Skin epidermis (tissue), 12 donors: ENCODE data around the gene PCP4L1.
A peak's percentile ranks its signal among the peaks of the same experiment; 100 is the strongest.

Source experiments
- H3K27ac ChIP-seq, 21 experiments: fragments of 200-600 bp; sonication (generic) in 11 of 21; one replicate each; pipeline ENCODE4 v1.5.0; 2020; ENCODE audit warnings: mild to moderate bottlenecking in 3 of 21, inconsistent platforms in 2 of 21, moderate library complexity in 2 of 21
- H3K4me3 ChIP-seq, 7 experiments: fragments of 200-600 bp; sonication (generic) in 2 of 7; one replicate each; pipeline ENCODE4 v1.5.0; 2020; ENCODE audit warnings: inconsistent platforms in 2 of 7, mild to moderate bottlenecking in 2 of 7, moderate library complexity in 1 of 7

The PCP4L1 gene

DNA sequence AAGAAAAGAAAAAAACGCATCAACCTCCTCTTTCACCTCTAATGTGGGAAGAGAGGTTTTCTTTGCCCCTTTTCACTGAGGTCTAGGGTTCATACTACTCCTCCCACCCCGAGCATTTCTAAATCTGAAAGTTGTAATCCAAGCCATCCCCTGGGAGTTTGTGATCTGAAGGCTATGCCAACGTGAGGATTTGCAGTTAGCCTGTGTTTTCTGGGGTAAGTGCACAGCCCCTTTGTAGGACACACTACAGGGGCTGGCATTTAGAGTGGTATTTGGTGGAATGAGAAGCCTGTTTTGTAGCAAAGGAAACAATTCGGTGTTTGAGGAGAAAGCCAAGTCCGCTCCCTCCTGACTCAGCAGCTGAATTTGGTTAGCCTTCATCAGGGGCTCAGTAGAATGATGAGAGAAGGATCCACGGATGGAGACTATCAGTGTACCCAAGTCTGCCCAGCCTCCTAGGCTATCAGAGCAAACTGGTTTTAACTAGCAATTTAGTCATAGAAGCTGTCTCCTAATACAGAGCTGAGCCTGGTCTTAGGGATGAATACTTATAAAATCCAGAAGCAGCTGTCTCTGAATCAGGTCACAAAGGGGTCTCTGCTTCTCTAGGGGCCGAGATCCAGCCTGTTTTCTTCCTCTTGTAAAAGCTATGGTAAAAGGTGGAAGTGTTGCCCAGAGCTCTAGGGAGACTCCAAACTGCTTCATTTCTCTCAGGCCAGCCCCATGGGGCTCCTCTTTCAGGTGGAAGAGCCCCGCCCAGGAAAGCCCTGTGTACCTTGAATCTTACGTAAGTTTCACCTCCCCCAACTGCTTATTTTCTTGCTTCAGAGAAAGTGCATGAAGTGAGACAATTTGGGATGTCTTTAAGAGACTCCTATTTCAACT lies 2.1 kb downstream of the PCP4L1 start:
- Histone ChIP-seq H3K4me3 (no peak overlapping the region), H3K27ac (no peak overlapping the region)

DNA sequence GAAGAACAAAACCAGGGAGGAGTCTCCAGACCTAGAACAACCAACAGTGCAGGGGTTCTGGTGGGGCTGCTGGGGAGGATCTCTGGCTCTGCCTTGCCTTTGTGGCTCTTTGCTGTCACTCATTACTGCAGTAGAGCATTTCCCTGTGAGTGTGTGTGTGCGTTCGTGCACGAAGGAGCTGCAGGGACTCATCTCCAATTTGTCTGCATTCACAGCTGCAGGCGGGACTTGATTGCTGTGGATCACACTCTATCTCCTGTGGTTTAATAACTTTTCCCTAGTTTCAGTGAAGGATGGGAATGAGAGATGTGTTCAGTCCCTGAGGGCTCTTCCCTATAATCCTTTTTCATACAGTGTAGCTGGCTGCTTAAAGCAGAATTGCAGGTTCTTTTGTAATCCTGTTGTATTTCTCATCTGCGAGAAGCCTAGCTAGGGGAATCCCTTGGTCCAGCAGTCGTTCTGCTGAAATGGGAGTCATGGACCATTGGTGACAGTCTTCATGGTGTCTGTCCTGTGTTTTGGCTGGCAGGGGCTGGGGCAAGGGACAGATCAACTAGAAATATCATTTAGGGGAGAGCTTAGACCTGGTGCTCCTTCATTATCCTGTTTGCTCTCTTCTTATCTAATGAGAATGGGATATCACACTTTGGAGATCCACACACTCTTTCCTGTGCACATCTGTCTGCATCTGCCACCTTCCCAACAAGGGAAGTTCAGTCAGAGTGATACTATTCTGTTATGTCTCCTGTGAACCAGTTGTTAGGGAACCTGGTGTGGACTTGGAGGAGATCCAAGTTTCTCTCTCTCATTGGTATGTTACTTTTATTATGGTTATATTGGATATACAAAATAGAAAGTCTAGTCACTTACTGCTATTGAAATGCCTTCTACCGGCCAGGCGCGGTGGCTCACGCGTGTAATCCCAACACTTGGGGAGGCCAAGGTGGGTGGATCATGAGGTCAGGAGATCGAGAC lies 3.0 kb downstream of the PCP4L1 start:
- Histone ChIP-seq H3K4me3 (no peak overlapping the region), H3K27ac (no peak overlapping the region)

DNA sequence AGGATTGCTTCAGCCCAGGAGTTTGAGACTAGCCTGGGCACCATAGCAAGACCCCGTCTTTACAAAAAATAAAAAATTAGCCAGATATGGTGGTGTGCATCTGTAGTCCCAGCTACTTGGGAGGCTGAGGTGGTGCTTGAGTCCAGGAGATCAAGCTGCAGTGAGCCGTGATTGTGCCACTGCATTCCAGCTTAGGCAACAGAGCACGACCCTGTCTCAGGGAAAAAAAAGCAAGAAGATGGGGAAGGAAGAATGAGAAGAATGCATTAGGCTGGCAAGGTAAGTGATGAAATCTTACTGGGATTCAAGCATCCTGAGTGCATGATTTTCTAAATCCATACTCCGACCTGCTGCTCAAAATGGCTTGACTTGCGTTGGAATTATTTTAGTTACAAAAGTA lies 6.8 kb downstream of the PCP4L1 start:
- Histone ChIP-seq H3K4me3 (no peak overlapping the region), H3K27ac (no peak overlapping the region)

DNA sequence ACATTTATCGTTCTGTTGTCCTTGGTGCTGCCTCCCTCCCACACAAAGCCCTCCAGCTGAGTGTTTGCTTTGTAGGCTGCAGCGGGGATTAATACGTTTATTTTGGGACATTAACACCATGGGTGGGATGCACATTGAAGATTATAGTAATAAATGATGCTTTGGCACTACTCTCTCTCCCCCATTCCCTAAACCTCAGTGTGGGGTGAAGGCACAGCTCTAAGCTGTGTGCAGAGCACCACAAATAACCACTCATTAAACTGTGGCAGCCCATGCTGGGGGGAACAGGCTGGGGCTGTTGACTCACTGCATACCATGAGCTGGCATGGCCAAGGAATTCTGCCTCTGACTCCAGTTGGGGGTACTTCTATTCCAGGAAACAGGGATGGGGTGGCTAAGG lies 7.7 kb downstream of the PCP4L1 start:
- Histone ChIP-seq H3K4me3 (no peak overlapping the region), H3K27ac (no peak overlapping the region)

DNA sequence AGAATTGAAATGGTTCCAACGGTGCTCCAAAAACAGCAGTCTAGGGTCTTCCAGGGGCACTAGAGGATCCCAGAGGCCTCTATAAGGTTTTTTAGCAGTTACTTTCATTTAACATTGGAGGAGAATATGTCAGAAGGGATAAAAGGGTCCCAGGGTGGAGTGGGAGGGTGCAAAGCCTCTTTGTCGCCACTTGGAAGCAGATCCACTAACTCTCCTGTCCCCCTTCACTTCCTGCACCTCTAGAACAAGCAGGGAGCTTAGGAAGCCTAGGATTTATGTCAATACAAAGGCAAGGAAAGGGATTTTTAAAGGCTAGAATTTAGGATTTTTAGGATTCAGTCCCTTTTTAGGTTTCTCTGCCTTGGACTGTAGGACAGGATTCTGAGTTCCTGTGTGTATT lies 8.3 kb downstream of the PCP4L1 start:
- no peak overlapping the region for H3K27ac ChIP-seq
- H3K4me3 ChIP-seq: no peak overlapping the region

DNA sequence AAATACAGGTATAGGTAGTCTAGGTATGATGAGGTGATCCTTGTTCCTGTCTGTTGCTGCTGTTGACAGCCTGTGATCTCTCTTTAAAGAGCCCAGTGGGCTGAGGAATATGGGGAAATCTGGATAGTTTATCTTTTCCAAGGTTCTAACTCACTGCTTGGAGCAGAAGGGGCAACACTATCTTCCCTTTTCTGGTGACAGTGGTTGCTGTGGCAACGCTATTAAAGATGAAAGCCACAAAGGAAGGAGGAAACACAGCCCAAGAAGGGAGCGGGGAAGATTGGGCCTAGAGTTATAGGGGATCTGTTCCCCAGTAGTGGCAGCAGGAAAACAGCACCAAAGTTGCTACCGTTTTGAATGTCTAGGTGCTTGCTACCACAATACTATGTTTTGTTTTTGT lies 8.8 kb downstream of the PCP4L1 start:
- H3K4me3 ChIP-seq: no peak overlapping the region
- no peak overlapping the region for H3K27ac ChIP-seq

DNA sequence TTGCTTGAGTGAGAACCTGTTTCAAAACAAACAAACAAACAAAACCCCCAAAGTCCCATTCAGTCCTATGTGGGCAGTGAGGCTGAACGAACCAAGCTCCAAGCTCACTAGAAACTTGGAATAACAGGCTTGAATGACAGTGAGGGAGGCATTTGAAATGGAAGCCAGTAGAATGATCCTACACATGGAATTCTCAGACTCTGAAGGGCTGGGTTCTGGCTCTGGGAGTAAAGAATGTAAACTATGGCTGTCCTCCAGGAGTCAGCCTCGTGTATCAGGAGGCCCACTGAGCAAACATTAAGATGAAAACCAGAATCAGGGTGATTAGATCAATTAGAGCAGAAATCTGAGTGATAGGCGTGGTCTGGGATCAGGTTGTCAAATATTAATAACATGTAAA lies 14.9 kb downstream of the PCP4L1 start:
- no peak overlapping the region for H3K4me3 ChIP-seq
- H3K27ac ChIP-seq: no peak overlapping the region

DNA sequence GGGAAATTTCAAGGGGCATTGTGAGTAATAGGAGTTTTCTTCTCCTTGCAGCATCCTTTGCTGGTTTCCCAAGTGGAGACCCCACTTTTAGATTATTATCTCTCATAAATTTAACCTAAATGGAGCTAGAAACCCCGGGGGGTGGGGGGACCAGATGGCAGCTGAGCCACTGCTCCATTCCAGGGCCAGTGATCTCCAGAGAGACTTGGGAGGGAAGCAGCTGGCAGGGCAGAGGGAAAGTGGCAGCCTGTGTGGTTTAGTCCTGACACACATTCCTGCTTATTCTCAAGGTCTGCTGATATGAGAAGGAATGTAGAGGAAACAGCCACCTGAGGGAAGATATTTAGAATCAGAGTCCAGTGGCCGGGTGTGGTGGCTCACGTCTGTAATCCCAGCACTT lies 16.3 kb downstream of the PCP4L1 start:
- Histone ChIP-seq H3K4me3 (no peak overlapping the region), H3K27ac (no peak overlapping the region)

DNA sequence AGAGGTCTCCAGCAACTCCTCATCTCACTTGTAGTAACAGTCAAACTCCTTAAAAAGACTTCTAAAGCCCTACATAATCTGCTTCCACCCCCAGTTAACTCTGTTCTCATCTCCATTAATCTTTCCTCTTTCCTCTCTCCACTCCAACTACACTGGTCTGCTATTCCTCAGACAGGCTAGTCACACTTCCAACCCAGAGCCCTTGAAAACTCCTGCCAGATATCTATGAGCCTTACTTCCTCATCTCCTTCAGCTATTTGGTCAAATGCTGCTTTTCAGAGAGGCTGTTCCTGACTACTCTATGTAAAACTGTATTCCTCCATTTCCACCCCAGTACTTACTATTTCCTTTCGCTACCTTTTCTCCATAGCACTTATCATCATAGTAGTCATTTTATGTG lies 24.4 kb downstream of the PCP4L1 start:
- Histone ChIP-seq H3K27ac (no peak overlapping the region), H3K4me3 (no peak overlapping the region)

DNA sequence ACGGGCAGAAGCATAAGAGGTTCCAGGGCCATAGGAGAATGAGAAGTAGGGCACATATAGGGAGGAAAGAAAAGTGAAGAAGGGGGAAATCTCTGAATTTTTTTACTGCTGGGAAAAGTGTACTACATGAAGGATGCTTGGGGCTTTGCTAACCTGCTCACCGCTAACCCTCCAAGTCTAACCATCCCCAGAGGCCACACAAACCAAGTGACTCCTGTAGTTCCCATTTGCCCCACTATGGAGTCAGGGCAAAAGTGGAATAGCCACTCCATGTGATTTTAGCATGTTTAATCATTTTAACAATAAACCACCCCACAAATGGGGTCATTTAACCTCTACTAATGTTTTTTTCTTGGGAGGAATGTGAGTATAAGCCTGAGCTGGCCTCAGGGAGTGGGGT lies 26.6 kb downstream of the PCP4L1 start:
- H3K27ac ChIP-seq: no peak overlapping the region
- no peak overlapping the region for H3K4me3 ChIP-seq

DNA sequence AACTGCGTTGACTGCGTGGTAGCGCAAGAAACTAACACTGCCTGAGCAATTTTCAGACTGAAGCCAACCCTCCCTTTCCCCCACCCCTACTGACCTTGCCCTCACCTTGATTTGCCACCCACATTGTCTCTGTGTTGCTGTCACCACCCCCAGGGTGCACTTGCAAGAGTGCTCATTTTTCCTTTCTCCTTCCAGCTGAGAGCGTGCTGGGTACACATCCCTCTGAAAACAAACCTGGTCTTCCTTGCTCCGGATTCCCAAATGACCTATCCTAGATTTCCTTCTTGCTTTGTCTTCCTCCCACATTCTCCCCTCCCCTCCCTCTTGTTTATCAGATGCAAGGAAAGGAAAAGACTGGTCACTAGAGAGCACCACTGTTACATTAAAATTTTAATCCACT lies 27.0 kb downstream of the PCP4L1 start:
- Histone ChIP-seq H3K27ac (no peak overlapping the region), H3K4me3 (no peak overlapping the region)

DNA sequence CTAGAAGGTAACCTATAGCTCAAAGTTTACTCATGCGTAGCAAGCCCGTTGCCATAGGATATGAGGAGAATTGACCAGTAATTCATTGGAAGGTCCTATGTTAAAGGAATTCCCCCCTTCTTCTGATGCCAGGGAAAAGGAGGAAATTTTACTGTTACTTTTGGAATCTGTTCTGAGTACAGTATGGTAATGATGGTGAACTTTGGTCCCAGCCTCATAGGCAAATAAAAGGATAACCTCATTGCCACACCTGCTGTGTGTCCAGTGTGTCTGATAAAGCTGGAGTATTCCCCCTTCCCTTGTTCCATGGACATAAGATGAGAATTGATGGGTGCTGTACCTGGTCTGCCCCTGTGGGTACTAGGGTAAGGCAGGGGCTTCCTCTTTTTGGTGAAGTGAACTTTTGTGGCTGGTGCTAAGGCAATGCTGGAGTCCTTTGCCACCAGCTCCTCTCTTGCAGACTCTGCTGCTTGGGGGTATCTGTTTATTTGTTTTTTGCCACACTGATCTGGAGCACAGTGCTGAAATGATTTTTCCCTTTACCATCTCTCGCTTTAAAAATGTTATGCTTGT lies 29.0 kb downstream of the PCP4L1 start:
- Histone ChIP-seq H3K27ac (no peak overlapping the region), H3K4me3 (no peak overlapping the region)

DNA sequence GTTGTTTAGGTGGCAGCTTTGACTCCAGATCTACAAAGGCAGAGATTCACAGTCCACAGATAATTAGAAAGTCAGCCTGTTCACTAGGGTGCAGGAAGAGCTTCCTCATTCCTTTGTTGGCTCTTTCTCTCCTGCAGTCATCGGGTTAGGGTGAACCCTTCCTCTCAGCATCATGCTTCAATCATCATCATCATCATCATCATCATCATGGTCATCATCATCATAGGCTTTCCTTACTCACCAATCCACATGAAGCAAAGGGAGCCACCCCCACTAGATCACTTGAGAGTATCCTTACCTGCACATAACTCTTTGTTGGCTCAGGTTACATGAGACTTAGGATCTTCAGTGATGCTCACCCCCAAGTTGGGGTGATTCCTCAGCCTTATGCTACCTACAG lies 32.2 kb downstream of the PCP4L1 start:
- Histone ChIP-seq H3K4me3 (no peak overlapping the region), H3K27ac (no peak overlapping the region)

DNA sequence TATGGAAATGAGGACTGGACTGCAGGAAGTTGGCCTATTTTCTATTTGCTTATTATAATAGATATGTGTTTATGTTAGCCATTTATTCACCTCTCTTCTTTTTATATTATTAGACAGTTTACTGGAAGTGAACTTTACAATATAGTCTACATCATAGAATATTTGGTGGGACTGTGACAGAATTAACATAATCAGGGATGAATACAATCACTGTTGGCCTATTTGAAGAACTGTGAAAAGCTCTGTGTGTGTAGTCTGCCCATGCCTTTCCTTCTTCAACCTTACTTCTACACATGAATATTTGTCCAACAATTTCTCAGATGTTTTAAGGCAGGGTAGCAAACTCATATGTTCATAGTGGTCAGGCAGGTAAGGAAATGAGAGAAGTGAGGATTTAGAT lies 38.9 kb downstream of the PCP4L1 start:
- Histone ChIP-seq H3K27ac (no peak overlapping the region), H3K4me3 (no peak overlapping the region)

DNA sequence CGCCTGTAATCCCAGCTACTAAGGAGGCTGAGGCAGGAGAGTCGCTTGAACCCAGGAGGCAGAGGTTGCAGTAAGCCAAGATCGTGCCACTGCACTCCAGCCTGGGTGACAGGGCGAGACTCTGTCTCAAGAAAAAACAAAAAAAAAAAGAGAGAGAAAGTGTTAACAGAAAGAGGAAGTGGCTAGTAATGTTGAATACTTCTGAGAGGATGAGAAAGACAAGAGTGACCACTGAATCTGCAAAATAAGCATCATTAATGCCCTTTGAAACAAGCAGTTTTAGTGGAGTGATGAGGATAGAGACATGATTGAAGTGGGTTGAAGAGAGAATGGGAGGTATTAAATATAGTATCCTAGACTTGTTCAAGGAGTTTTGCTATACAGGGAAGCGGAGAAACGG lies 39.6 kb downstream of the PCP4L1 start:
- Histone ChIP-seq H3K4me3 (no peak overlapping the region), H3K27ac (no peak overlapping the region)

DNA sequence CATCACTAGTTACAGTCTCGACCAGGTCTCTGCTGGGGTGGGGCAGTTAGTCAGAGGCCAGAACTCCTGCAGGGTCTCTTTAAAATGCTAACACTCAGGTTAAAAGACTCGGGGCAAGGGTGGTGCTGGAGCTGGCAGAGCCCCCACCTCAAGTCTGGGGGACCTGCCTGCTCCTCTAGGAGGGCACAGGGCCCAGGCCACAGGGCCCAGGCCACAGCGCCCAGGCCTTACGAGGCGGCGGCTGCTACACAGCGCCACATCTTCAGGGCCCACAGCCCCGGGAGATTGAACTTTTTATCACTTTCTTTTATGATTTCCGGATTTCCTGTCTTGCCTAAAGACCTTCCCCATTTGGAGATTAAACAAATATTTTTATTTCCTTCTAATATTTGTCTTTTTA lies 40.8 kb downstream of the PCP4L1 start:
- no peak overlapping the region for H3K27ac ChIP-seq

DNA sequence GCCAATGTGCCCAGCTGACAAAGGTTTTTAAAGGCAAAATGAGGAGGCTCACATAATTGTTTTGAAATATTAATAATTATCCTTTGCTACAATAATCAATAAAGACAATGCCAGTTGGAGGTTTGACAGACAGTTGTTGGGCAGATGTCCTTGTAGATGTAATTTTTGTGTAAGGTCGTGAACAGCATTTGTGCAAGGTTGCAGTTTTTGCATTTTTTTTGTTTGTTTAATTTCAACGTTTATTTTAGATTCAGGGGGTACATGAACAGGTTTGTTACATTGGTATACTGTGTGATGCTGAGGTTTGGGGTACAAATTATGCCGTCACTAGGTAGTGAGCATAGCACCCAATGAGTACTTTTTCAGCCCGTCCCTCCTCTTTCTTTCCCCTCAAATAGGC lies 41.9 kb downstream of the PCP4L1 start:
- Histone ChIP-seq H3K4me3 (no peak overlapping the region), H3K27ac (no peak overlapping the region)

More for the DNA sequence above, 40.8 kb downstream of the PCP4L1 start:
- H3K4me3 ChIP-seq: no peak overlapping the region

DNA sequence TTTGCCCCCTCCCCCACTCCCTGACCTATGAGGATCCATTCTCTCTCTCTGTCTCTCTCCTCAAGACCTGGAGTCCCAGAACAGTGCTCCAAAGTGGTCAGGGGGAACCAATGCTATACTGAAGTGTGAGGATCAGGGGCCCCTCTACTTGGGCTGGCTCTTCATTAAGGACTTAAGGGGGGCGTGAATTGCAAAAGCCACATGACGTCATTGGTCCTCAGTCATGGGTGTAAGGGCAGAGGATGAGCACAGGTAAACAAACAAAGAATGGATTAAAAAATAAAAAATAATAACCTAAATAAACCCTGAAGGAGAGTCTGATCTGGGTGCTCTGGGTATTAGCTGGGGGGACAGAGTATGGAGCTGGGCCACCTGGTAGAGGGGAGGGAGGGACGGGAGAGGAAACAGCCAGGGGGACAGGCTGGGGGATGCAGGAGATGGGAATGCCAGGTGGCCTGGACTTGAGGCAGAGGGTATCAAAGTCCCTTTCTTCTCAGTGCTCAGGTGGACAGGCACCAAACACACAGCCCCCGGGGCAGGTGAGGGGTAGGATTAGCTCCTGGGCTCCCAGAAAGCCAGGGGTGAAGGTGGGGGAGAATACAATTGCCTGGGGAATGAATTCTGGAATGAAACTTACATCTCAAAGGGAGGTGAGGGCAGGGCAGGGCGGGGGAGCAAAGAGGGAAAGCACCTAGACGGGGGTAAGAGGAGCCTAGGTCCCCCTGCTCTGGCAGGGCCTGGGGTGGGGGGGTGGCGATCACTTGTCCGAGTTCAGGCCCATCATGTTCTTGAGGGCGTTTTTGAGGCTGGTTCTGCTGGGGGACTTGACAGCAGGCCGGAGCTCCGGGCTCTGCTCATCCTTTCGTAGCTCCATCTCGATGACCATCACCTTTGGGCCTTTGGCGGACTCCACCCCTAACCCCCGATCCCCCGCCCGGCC lies 46.7 kb downstream of the PCP4L1 start:
- peak overlapping the region in 19 of 21 experiments; percentile 14 to 88 (median 76) for H3K27ac ChIP-seq
- peak overlapping the region; percentile 42 to 67 (median 56) for H3K4me3 ChIP-seq

DNA sequence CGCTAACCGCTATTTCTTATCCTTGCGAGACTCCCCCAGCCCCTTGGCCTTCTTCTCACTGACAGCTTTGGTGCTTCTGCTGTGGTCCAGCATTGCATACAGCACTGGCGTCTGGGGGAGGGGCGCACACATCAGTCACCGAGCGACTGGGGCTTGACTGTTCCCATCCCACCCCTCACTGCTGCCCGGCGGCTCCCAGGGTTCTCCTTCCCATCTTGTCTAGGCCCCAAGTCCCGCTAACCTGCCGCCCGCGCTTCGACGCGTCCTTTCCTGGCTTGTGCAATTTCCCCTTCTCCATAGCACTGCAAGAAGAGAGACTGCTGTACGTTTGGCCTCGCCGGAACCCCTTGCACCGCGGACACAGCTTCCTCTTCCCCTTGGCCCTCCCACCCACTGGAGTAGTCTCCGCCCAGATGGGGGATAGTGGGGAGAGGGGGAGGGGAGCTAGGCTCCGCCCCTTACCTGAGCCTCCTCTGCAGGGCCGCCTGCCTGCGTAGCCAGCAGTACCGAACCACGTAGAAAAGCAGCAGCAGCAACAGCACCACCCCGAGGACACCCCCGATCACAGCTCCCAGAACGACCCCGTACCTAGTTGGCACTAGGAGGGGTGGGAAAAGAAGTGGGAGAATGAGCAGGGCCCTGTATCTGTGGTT lies 47.4 kb downstream of the PCP4L1 start:
- H3K27ac ChIP-seq: peak overlapping the region in 19 of 21 experiments; percentile 14 to 88 (median 76)

More for the DNA sequence above, 47.4 kb downstream of the PCP4L1 start:
- H3K4me3 ChIP-seq: peak overlapping the region; percentile 42 to 67 (median 56)
